Dermis microvascular lymphatic vessel endothelial cell (primary cell): Measurements from ENCODE around the gene GSN. TPM values are rescaled to one million over a fixed set of nuclear protein-coding genes. Genes with fewer than 3 reads are reported as not detected.

Experiments
- DNase-seq, 2 donors: peaks; one replicate each; pipeline versions ENCODE4 v3.0.0 to v3.0.0-alpha.2; 2010; ENCODE audit warnings: low read depth in 2 of 2
- total RNA-seq: library from RNA; depleted of rRNA; stranded (reverse); fragments of >200 nt; gene quantifications from 2 replicates; pipeline ENCODE4 v1.2.1, GENCODE V29; 2014

Gene GSN
- total RNA-seq, 1 donor from 2014 or later: 248 TPM

GRCh38 chr9:121246821-121247561, 21.0 kb upstream of the GSN start:
- DNase-seq: peak in 1 of 2 donors; percentile 8

DNA sequence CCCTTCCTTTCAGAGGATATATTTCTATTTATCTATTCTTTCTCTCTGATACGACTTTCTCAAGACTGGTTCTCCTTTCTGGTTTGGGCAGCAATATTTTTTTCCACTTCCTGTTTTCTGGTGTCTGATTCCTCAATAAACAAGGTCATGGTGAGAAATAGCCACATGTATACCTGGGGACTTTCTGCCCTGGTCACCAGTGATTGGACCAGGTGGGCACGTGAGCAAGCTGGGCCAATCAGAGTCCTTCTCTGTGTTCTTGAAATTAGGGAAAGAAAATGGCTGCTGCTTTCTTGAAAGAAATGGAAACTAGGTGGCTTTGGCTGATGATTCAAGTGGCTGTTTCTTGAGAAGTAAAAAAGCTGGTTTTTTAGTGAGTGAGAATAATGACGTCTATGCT, 18.4 kb upstream of the GSN start:
- no peak for DNase-seq

DNA sequence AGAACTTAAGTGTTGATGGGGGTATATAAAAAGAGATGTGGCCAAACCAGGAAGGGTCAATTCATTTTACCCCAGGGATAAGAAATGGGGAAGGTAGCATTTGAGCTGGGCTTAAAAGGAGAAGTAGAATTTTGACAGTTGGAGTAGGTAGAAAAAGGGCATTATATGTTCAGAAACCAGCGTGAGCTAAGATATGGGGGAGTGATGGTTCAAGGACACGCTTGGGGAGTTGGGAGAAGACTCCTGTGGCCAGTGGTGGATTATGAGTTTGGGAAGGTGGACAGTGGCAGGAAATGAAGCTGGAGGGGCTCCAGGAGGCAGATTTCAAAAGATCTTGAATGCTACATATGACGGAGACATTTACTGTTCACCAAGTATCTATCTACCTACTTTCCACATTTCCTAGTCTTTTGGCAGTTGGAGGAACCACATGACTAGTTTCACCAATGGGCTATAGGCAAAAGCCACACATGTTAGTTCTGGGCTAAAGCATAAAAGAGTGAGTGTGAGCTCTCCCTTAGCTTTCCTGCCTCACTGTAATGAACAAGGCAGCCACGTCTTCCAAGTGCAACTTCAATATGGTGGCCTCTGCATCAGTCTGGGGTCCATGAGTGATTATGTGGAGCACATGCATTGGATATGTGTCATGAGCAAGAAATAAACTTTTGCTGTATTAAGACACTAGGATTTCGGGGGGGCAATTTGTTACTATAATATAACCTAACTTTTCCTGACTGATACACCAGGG, 15.7 kb upstream of the GSN start:
- no peak for DNase-seq

- DNase-seq: no peak
These were observed 14.8 kb upstream of the GSN start for GRCh38 chr9:121253162-121253561.

- no peak for DNase-seq
These were observed 14.0 kb upstream of the GSN start for GRCh38 chr9:121253821-121254501.

DNA sequence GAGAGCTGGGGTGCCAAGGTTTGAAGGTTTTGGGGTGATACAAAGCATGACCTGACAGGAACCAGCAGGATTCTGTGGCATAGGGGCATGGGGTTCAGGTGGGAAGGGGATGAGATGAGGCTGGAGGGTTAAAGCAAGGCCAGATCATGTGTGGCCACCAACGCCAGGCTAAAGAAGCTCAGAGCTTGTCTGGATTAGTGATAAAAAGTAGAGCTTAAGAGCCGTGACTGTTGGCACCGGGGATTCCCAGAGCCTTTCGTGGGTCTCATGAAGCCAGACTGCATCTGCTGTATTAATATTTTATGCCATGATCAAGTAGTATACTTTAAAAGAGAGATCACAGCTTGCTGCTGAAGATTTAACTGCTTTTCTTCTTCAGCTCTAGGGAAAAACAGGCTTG, 8.5 kb upstream of the GSN start:
- no peak for DNase-seq

GRCh38 chr9:121259935-121260334, 8.0 kb upstream of the GSN start:
- DNase-seq: no peak

- DNase-seq: no peak
These were observed 7.4 kb upstream of the GSN start for GRCh38 chr9:121260457-121261106.

GRCh38 chr9:121261107-121261460, 6.9 kb upstream of the GSN start:
- peak; percentile 52 to 83 for DNase-seq

DNA sequence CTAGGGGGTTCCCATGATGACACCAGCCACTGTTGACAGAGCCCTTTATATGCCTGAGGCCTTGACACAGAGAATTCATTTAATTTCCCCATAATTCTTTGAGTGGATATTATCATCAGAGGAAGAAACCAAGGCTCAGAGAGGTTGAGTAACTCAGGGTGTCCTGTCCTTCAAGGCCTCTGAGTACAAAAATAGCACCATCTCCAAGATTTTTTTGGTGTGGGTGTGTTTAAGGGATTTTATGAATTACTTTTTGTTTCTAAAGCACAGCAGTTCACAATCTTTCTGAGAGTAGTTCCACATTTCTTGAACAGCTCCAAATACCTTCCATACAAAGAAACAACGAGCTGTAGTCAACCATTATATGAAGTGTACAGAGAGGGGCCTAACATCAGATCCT, 6.2 kb upstream of the GSN start:
- DNase-seq: no peak

- DNase-seq: no peak
These were observed 5.5 kb upstream of the GSN start for GRCh38 chr9:121262423-121262822.

DNA sequence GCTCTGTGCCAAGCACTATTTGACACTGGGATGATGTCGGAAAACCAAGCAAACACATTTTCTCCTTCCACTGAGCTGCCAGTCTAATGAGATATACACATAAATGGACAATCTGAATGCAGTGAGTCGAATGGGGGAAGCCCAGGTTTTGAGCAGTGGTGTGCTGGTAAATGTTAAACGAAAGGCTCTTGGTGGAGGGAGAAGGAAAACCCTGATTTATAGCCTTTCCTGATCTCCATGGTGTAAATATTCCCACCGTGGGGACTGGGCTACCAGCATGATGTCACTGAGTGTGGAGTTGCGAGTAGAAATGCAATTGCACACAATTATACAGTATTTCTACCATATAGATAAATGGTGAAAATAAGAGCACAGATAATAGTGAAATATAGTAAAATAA, 5.0 kb upstream of the GSN start:
- no peak for DNase-seq

- DNase-seq: no peak
These were observed 1.6 kb upstream of the GSN start for GRCh38 chr9:121266356-121266755.

DNA sequence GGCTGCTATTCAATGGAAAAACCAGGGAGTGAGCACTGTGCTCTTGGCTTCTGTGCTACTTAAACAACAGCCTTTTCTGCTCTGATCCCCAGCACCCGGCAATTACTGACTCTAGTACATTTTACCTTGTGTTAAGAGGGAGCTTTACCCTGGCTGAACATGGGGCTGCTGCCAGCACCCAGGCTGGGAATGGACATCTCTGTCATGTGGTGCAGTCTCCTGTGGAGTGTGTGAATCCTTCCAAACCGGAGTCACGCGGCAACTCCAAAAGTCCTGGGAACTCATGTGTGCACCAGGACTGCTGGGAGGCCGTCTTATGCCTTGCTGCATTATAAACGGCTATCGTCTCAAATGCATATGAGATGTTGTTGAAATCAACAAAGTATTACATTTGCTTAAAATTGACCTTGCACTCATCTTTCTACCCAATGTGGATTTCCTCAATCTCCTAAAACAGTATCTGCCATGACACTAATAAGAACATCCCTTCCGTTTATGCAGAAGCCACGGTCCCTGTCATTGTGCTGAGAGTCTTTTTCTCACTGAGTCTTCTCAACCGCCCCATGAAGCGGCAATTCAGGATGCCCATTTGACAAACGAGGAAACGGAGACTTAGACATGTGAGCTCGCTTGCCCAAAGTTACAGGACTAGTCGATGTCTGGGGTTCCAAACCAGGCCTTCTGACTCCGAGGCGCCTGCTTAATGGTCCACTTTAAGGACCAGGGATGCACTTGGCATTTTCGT, 884 bp upstream of the GSN start:
- no peak for DNase-seq

GRCh38 chr9:121268598-121268850, 562 bp downstream of the GSN start:
- DNase-seq: no peak

- DNase-seq: no peak
These were observed 1.1 kb downstream of the GSN start for GRCh38 chr9:121268851-121269641.

DNA sequence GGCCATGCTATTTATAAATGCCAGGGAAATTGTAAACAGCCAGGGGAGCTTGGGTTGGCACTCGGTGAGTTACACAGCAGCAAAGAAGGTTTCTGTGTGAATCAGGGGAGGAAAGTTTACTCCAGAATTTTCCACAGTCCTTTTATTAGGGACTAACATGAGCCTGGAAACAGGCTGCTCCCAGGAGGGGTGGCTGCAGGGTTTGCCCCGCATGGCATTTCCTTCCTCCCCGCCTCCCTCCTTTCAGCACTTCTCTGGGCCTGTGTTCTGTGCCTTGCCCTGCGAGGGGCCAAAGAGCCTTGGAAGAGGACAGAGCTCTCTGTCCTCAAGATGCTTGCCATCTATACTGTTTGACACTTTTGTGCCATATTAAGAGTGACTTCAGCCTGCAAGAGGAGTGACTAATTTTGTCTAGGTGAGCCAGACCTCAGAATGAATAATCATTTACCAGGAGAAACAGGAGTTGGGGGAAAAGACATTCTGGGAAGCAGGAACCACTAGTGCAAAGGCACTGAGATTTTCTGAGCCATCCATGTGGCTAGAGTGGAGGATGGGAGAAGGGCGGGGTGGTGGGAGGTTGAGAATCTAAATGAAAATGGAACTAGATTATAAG, 1.8 kb downstream of the GSN start:
- peak in 1 of 2 donors; percentile 26 for DNase-seq

- DNase-seq: no peak
These were observed 3.7 kb downstream of the GSN start for GRCh38 chr9:121271368-121272341.

DNA sequence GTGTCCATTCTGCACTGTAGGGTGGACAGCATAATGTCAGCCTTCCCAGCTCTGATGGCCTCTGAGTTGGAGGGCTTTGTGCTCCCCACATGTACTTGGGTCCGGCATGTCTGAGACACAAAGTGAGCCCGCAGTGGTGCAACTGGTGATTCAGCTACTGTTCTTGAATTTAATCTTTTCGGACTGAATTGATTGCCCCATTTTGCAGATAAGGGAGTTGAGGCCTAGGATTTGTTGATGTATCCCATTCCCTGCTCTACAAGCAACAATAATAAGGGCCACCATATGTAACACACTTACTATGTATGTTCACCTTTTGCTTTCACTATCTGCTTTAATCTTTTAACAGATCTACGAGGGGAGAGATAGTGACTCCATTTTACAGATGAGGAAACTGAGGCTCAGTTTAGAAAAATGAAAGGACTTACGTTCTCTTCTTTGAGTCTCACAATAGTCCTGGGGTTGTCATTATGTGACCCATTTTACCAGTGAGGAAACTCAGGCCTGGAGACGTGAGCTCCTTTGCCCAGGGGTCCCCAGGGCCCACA, 4.5 kb downstream of the GSN start:
- no peak for DNase-seq
